Spleen (tissue), 7 donors: Measurements from ENCODE around the gene CCDC69.

Source experiments
- CTCF ChIP-seq, 11 experiments: fragments of 200-600 bp in 7 of 11; fragments of 450-650 bp in 4 of 11; sonication (generic) in 4 of 11; IDR thresholded peaks in 8 of 11; conservative IDR thresholded peaks in 3 of 11; 1 replicate in 7 of 11; 2 replicates in 4 of 11; pipeline versions ENCODE4 v1.4.0 to v1.8.0; 2016 to 2021; ENCODE audit warnings: antibody characterized with exemption in 11 of 11, inconsistent platforms in 4 of 11, mild to moderate bottlenecking in 1 of 11
- POLR2A ChIP-seq, 3 donors: fragments of 450-650 bp; IDR thresholded peaks; one replicate each; pipeline ENCODE4 v1.5.1; 2017; ENCODE audit warnings: antibody characterized with exemption in 3 of 3, mild to moderate bottlenecking in 1 of 3
- donor health status: DM: no; HTN: no; CAD: no; lungs with moderate emphysema.
- donor health status: DM: no; HTN: no; CAD: no.
- donor health status: DM: no; HTN: no; CAD: no.

- TF ChIP-seq POLR2A (IDR thresholded peaks at IDR 0.05) (no peak), CTCF (IDR thresholded peaks at IDR 0.05 in 8 of 11, conservative IDR thresholded peaks at IDR 0.05 in 3 of 11) (no peak)
Measured at GRCh38 chr5:151162776-151163175, 61.1 kb downstream of the CCDC69 start.
